ENCODE measurements around the gene PTPRC.

PTPRC gene

GRCh38 chr1:198664068-198664788, 25.4 kb downstream of the PTPRC start:
- no peak overlapping the region for H2BK12ac ChIP-seq (ENCODE audit: low read length)
- H3K4me1 ChIP-seq (ENCODE audit: control insufficient read depth in 1 of 2, insufficient read depth in 2 of 2, low read length in 2 of 2), result peaks cover 0 to 2% of the 10 kb centered on the region in 2 experiments
- H2BK120ac ChIP-seq (ENCODE audit: insufficient read depth, low read length, poor library complexity), result no peak overlapping the region
- no peak overlapping the region for H3K23ac ChIP-seq (ENCODE audit: low read length)
- H3K14ac ChIP-seq (ENCODE audit: low read length), result no peak overlapping the region
- H3K36me3 ChIP-seq (ENCODE audit: control insufficient read depth in 1 of 2, insufficient read depth in 2 of 2, low read length in 2 of 2), result no peaks in the 10 kb centered on the region
- no peak overlapping the region for H3K9ac ChIP-seq (ENCODE audit: low read length)
- H3K79me2 ChIP-seq (ENCODE audit: control insufficient read depth, insufficient read depth, low read length, poor library complexity), result no peaks in the 10 kb centered on the region
- WGBS (ENCODE audit: extremely low coverage, insufficient coverage, insufficient read length), result no CpG with 5 or more reads among the region's 7 CpGs
- H2AFZ ChIP-seq (ENCODE audit: insufficient read depth, low read length, poor library complexity), result no peak overlapping the region
- no peak overlapping the region for H3K4me2 ChIP-seq (ENCODE audit: low read length)
- no peak overlapping the region for H3K4me3 ChIP-seq (ENCODE audit: low read depth, low read length)
- H3K4ac ChIP-seq (ENCODE audit: low read depth, low read length), result no peak overlapping the region
- H4K8ac ChIP-seq (ENCODE audit: low read depth, low read length), result no peak overlapping the region
- H3K27me3 ChIP-seq (ENCODE audit: insufficient read depth, low read length), result no peaks in the 10 kb centered on the region
- H4K12ac ChIP-seq (ENCODE audit: low read depth, low read length), result no peak overlapping the region
- H3K27ac ChIP-seq (ENCODE audit: low read depth, low read length), result no peak overlapping the region
- H3K79me1 ChIP-seq (ENCODE audit: low read length), result peaks cover 1% of the 10 kb centered on the region
- no peak overlapping the region for H2BK5ac ChIP-seq (ENCODE audit: low read depth, low read length, poor library complexity)
- no peak overlapping the region for H2AK5ac ChIP-seq (ENCODE audit: low read length)
- no peaks in the 10 kb centered on the region for H3K9me3 ChIP-seq (ENCODE audit: insufficient read depth, low read depth, low read length)
- H4K91ac ChIP-seq (ENCODE audit: low read depth, low read length), result no peak overlapping the region
- no peak overlapping the region for H3K18ac ChIP-seq (ENCODE audit: low read length)
- DNase-seq, result peak in 1 of 2 donors; percentile 22

DNA sequence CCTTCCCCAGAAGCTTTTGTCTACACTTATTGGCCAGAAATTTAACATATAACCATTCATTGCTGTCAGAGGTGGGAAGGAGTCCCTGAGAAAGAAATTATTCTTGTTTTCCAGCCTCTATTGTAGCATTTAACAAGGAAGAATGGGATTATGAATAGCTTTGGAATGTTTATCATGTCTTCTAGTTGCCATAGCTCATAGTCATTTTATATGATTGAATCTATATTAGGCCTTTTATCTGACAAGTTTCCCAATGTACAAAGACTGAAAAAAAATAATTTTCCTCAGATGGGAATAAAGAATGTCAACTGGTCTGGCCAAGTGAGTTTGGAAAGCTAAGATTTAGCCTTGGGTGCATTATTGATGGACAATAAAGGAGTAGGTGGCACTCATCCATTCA, 28.3 kb downstream of the PTPRC start:
- Histone ChIP-seq H2BK120ac (ENCODE audit: insufficient read depth, low read length, poor library complexity) (no peak overlapping the region), H3K27me3 (ENCODE audit: insufficient read depth, low read length) (no peaks in the 10 kb centered on the region), H3K79me1 (ENCODE audit: low read length) (no peaks in the 10 kb centered on the region), H3K79me2 (ENCODE audit: control insufficient read depth, insufficient read depth, low read length, poor library complexity) (no peaks in the 10 kb centered on the region), H3K36me3 (ENCODE audit: control insufficient read depth in 1 of 2, insufficient read depth in 2 of 2, low read length in 2 of 2) (no peaks in the 10 kb centered on the region), H3K9ac (ENCODE audit: low read length) (no peak overlapping the region), H3K4me2 (ENCODE audit: low read length) (no peak overlapping the region), H2AFZ (ENCODE audit: insufficient read depth, low read length, poor library complexity) (no peak overlapping the region), H3K27ac (ENCODE audit: low read depth, low read length) (no peak overlapping the region), H3K4me1 (ENCODE audit: control insufficient read depth in 1 of 2, insufficient read depth in 2 of 2, low read length in 2 of 2) (peaks cover 0 to 2% of the 10 kb centered on the region in 2 experiments), H3K18ac (ENCODE audit: low read length) (no peak overlapping the region), H3K4me3 (ENCODE audit: low read depth, low read length) (no peak overlapping the region), H3K14ac (ENCODE audit: low read length) (no peak overlapping the region), H4K8ac (ENCODE audit: low read depth, low read length) (no peak overlapping the region), H2AK5ac (ENCODE audit: low read length) (no peak overlapping the region), H3K4ac (ENCODE audit: low read depth, low read length) (no peak overlapping the region), H4K91ac (ENCODE audit: low read depth, low read length) (no peak overlapping the region), H4K12ac (ENCODE audit: low read depth, low read length) (no peak overlapping the region), H3K9me3 (ENCODE audit: insufficient read depth, low read depth, low read length) (no peaks in the 10 kb centered on the region), H3K23ac (ENCODE audit: low read length) (no peak overlapping the region), H2BK12ac (ENCODE audit: low read length) (no peak overlapping the region), H2BK5ac (ENCODE audit: low read depth, low read length, poor library complexity) (no peak overlapping the region)
- peak in 1 of 2 donors; percentile 30 for DNase-seq

DNA sequence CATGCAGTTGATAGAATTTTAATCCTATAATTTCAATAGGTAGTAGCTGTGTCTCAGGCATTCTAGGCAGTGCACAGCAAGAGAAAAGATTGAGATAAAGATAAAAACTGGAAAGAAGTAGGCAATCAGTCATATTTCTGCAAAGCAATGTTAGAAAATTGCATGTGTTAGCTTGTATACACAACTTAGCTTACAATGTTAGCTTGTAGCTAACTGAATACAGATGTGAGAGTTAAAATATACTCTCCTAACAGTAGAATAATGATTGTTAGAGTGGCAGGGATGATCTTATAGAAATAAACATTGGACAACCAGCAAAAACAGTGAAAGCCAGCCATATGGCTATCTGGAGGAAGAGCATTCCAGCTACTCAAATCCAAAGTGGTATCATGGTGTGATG, 29.0 kb downstream of the PTPRC start:
- H3K36me3 ChIP-seq (ENCODE audit: control insufficient read depth in 1 of 2, insufficient read depth in 2 of 2, low read length in 2 of 2), result no peaks in the 10 kb centered on the region
- H3K4me3 ChIP-seq (ENCODE audit: low read depth, low read length), result no peak overlapping the region
- H3K79me1 ChIP-seq (ENCODE audit: low read length), result no peaks in the 10 kb centered on the region
- H3K27ac ChIP-seq (ENCODE audit: low read depth, low read length), result no peak overlapping the region
- H4K12ac ChIP-seq (ENCODE audit: low read depth, low read length), result no peak overlapping the region
- peak in 1 of 2 donors; percentile 41 for DNase-seq
- H3K4me2 ChIP-seq (ENCODE audit: low read length), result no peak overlapping the region
- no peak overlapping the region for H3K9ac ChIP-seq (ENCODE audit: low read length)
- no peak overlapping the region for H2BK5ac ChIP-seq (ENCODE audit: low read depth, low read length, poor library complexity)
- H2AFZ ChIP-seq (ENCODE audit: insufficient read depth, low read length, poor library complexity), result no peak overlapping the region
- no peak overlapping the region for H4K8ac ChIP-seq (ENCODE audit: low read depth, low read length)
- no peak overlapping the region for H4K91ac ChIP-seq (ENCODE audit: low read depth, low read length)
- H2BK120ac ChIP-seq (ENCODE audit: insufficient read depth, low read length, poor library complexity), result no peak overlapping the region
- H3K14ac ChIP-seq (ENCODE audit: low read length), result no peak overlapping the region
- H3K4me1 ChIP-seq (ENCODE audit: control insufficient read depth in 1 of 2, insufficient read depth in 2 of 2, low read length in 2 of 2), result peaks cover 0 to 2% of the 10 kb centered on the region in 2 experiments
- H3K18ac ChIP-seq (ENCODE audit: low read length), result no peak overlapping the region
- no peaks in the 10 kb centered on the region for H3K9me3 ChIP-seq (ENCODE audit: insufficient read depth, low read depth, low read length)
- H3K27me3 ChIP-seq (ENCODE audit: insufficient read depth, low read length), result no peaks in the 10 kb centered on the region
- H3K4ac ChIP-seq (ENCODE audit: low read depth, low read length), result no peak overlapping the region
- H2BK12ac ChIP-seq (ENCODE audit: low read length), result no peak overlapping the region
- H2AK5ac ChIP-seq (ENCODE audit: low read length), result no peak overlapping the region
- no peaks in the 10 kb centered on the region for H3K79me2 ChIP-seq (ENCODE audit: control insufficient read depth, insufficient read depth, low read length, poor library complexity)
- no peak overlapping the region for H3K23ac ChIP-seq (ENCODE audit: low read length)

DNA sequence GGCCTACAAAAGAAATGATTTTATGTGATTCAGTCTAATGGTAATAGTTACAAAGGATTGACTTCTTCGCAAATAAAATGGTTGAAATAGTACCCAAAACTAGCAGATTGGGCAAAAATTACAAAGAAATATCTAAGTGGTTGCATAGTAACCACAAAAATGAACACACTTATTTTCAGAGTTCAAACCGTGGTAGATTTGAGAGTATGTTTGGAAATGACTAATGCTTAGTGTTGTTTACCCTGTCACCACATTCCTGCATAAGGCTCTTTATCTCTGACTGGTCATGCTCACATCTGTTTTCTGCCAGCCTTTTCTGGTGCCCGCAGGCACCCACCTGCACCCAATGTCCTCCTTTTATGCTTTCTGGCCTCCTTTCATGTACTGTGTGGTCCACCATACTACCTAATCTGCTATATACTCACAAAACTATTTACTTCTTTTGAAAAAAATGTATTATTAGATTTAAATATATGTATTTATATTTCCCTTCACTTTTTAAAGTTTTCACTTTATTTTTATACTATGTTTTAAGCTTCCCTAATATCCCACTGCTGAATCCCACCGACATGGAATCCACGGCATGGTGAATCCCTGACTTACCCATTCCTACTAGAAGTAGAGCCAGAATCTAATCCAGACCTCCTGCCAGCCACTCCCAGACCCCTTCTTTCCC, 30.3 kb downstream of the PTPRC start:
- Histone ChIP-seq H3K27me3 (ENCODE audit: insufficient read depth, low read length) (no peaks in the 10 kb centered on the region), H3K36me3 (ENCODE audit: control insufficient read depth in 1 of 2, insufficient read depth in 2 of 2, low read length in 2 of 2) (no peaks in the 10 kb centered on the region), H4K12ac (ENCODE audit: low read depth, low read length) (no peak overlapping the region), H2AK5ac (ENCODE audit: low read length) (no peak overlapping the region), H3K14ac (ENCODE audit: low read length) (no peak overlapping the region), H2AFZ (ENCODE audit: insufficient read depth, low read length, poor library complexity) (no peak overlapping the region), H4K91ac (ENCODE audit: low read depth, low read length) (no peak overlapping the region), H3K9ac (ENCODE audit: low read length) (no peak overlapping the region), H3K27ac (ENCODE audit: low read depth, low read length) (no peak overlapping the region), H3K4me2 (ENCODE audit: low read length) (no peak overlapping the region), H3K79me2 (ENCODE audit: control insufficient read depth, insufficient read depth, low read length, poor library complexity) (no peaks in the 10 kb centered on the region), H2BK5ac (ENCODE audit: low read depth, low read length, poor library complexity) (no peak overlapping the region), H3K4me3 (ENCODE audit: low read depth, low read length) (no peak overlapping the region), H4K8ac (ENCODE audit: low read depth, low read length) (no peak overlapping the region), H3K79me1 (ENCODE audit: low read length) (no peaks in the 10 kb centered on the region), H3K23ac (ENCODE audit: low read length) (no peak overlapping the region), H2BK120ac (ENCODE audit: insufficient read depth, low read length, poor library complexity) (no peak overlapping the region), H3K18ac (ENCODE audit: low read length) (no peak overlapping the region), H3K4me1 (ENCODE audit: control insufficient read depth in 1 of 2, insufficient read depth in 2 of 2, low read length in 2 of 2) (peaks cover 0 to 2% of the 10 kb centered on the region in 2 experiments), H3K9me3 (ENCODE audit: insufficient read depth, low read depth, low read length) (no peaks in the 10 kb centered on the region), H2BK12ac (ENCODE audit: low read length) (no peak overlapping the region), H3K4ac (ENCODE audit: low read depth, low read length) (no peak overlapping the region)
- WGBS (ENCODE audit: extremely low coverage, insufficient coverage, insufficient read length), result no CpG with 5 or more reads among the region's 5 CpGs
- DNase-seq, result peak; percentile 58 to 87
